ENCODE measurements around the gene RBM19. TPM values are rescaled to one million over a fixed set of nuclear protein-coding genes. Genes with fewer than 3 reads are reported as not detected.

RBM19 gene
- total RNA-seq, 1 donor = 22.6 TPM

GRCh38 chr12:113804961-113805600 is 161.0 kb downstream of the RBM19 start:
- no peak for DNase-seq (ENCODE audit: low read depth)
- TF ChIP-seq CTCF (IDR thresholded peaks at IDR 0.05; ENCODE audit: insufficient read depth, low read length) = no peak
- H3K4me3 ChIP-seq (ENCODE audit: low read depth, low read length) = no peak overlapping the region

GRCh38 chr12:113803759-113804140 is 162.4 kb downstream of the RBM19 start:
- no peak for DNase-seq (ENCODE audit: low read depth)
- no peak overlapping the region for H3K4me3 ChIP-seq (ENCODE audit: low read depth, low read length)
- no peak for TF ChIP-seq CTCF (IDR thresholded peaks at IDR 0.05; ENCODE audit: insufficient read depth, low read length)

GRCh38 chr12:113802966-113803758 is 163.0 kb downstream of the RBM19 start:
- no peak for TF ChIP-seq CTCF (IDR thresholded peaks at IDR 0.05; ENCODE audit: insufficient read depth, low read length)
- DNase-seq (ENCODE audit: low read depth) = no peak
- no peak overlapping the region for H3K4me3 ChIP-seq (ENCODE audit: low read depth, low read length)

GRCh38 chr12:113802000-113802749 is 163.9 kb downstream of the RBM19 start:
- DNase-seq (ENCODE audit: low read depth) = no peak
- no peak for TF ChIP-seq CTCF (IDR thresholded peaks at IDR 0.05; ENCODE audit: insufficient read depth, low read length)
- H3K4me3 ChIP-seq (ENCODE audit: low read depth, low read length) = no peak overlapping the region

GRCh38 chr12:113800201-113800600 is 165.9 kb downstream of the RBM19 start:
- no peak for DNase-seq (ENCODE audit: low read depth)
- TF ChIP-seq CTCF (IDR thresholded peaks at IDR 0.05; ENCODE audit: insufficient read depth, low read length) = no peak

GRCh38 chr12:113798552-113798951 is 167.6 kb downstream of the RBM19 start:
- H3K4me3 ChIP-seq (ENCODE audit: low read depth, low read length) = no peak overlapping the region
- no peak for TF ChIP-seq CTCF (IDR thresholded peaks at IDR 0.05; ENCODE audit: insufficient read depth, low read length)
- no peak for DNase-seq (ENCODE audit: low read depth)

More at GRCh38 chr12:113800201-113800600, 165.9 kb downstream of the RBM19 start:
- H3K4me3 ChIP-seq (ENCODE audit: low read depth, low read length) = no peak overlapping the region

All from fibroblast of the aortic adventitia (primary cell).